Endothelial cell of umbilical vein (primary cell): Measurements from ENCODE around the gene FAM184B. TPM values are rescaled to one million over a fixed set of nuclear protein-coding genes. Genes with fewer than 3 reads are reported as not detected.

Experiments used
- BruUV-seq: library from RNA; stranded (reverse); fragments of 400-500 nt; replicated peaks from 2 replicates; lab custom pipeline; 2021; lab: Mats Ljungman, UMichigan
- CTCF ChIA-PET: fragments of 300-600, 350-600 bp; sonication (Branson Sonifier 250); formaldehyde crosslinking; loops from one replicate; lab custom pipeline; 2021; ENCODE audit warnings: antibody characterized with exemption, inconsistent platforms; lab: Charles Lee
- POLR2A ChIA-PET: fragments of 300-600, 350-600 bp; sonication (Branson Sonifier 250); formaldehyde crosslinking; loops from one replicate; lab custom pipeline; 2021; ENCODE audit warnings: antibody characterized with exemption, inconsistent platforms; lab: Charles Lee
- DNase-seq: peaks from one replicate; pipeline ENCODE4 v3.0.0-alpha.2; 2011; ENCODE audit warnings: low read depth, low spot score
- FAIRE-seq: peaks from 2 replicates; lab custom pipeline; 2011; peaks lifted over from hg19 to GRCh38; lab: Jason Lieb, UNC
- H2AFZ ChIP-seq: 2 replicates; pipeline ENCODE4 v1.6.0; 2012; ENCODE audit warnings: low read depth, low read length, control low read depth, inconsistent platforms
- H3K27ac ChIP-seq: 2 replicates; pipeline ENCODE4 v1.5.1; 2011; ENCODE audit warnings: low read depth, mild to moderate bottlenecking, control low read depth, low read length, moderate library complexity; ENCODE audit not compliant: insufficient read depth
- H3K27me3 ChIP-seq, 2 experiments: 2 replicates each; pipeline versions ENCODE4 v1.6.0 to v1.6.1; 2011; ENCODE audit warnings: low read length in 2 of 2, mixed read lengths in 1 of 2; ENCODE audit not compliant: control insufficient read depth in 2 of 2, insufficient read depth in 2 of 2
- H3K36me3 ChIP-seq, 2 experiments: 2 replicates in 1 of 2; 3 replicates in 1 of 2; pipeline ENCODE4 v1.5.1; 2011; ENCODE audit warnings: low read length in 2 of 2, mild to moderate bottlenecking in 1 of 2, moderate library complexity in 1 of 2; ENCODE audit not compliant: control insufficient read depth in 2 of 2, insufficient read depth in 2 of 2; ENCODE audit errors: extremely low read depth in 1 of 2
- H3K4me1 ChIP-seq: 3 replicates; pipeline ENCODE4 v1.5.1; 2011; ENCODE audit warnings: mild to moderate bottlenecking, low read length; ENCODE audit not compliant: control insufficient read depth, insufficient read depth; ENCODE audit errors: extremely low read depth
- H3K4me2 ChIP-seq: 2 replicates; pipeline ENCODE4 v1.6.1; 2011; ENCODE audit warnings: low read length, control low read depth, mixed read lengths; ENCODE audit not compliant: insufficient read depth
- H3K4me3 ChIP-seq, 3 experiments: fragments of 200-600 bp in 1 of 3; sonication (generic), shearing (Covaris generic) in 1 of 3; replicated peaks in 1 of 3; 2 replicates each; pipeline ENCODE4 v1.5.1; 2011 to 2016; ENCODE audit warnings: control low read depth in 3 of 3, low read length in 3 of 3, mild to moderate bottlenecking in 2 of 3, inconsistent platforms in 1 of 3, low read depth in 1 of 3, moderate library complexity in 1 of 3; ENCODE audit not compliant: insufficient read depth in 1 of 3
- H3K79me2 ChIP-seq: 2 replicates; pipeline ENCODE4 v1.6.0; 2012; ENCODE audit warnings: low read length, inconsistent platforms; ENCODE audit not compliant: control insufficient read depth, insufficient read depth
- H3K9ac ChIP-seq: replicated peaks from 2 replicates; pipeline ENCODE3; 2011; ENCODE audit warnings: low read length, control low read depth; ENCODE audit not compliant: insufficient read depth; ENCODE audit errors: extremely low read depth
- H3K9me1 ChIP-seq: replicated peaks from 3 replicates; pipeline ENCODE4 v1.6.0; 2011; ENCODE audit warnings: mild to moderate bottlenecking, low read length; ENCODE audit not compliant: control insufficient read depth, insufficient read depth; ENCODE audit errors: extremely low read depth
- H3K9me3 ChIP-seq: replicated peaks from 2 replicates; pipeline ENCODE4 v1.5.1; 2012; ENCODE audit warnings: low read length, inconsistent platforms; ENCODE audit not compliant: control insufficient read depth, insufficient read depth
- H4K20me1 ChIP-seq: replicated peaks from 2 replicates; pipeline ENCODE3; 2011; ENCODE audit warnings: mild to moderate bottlenecking, low read length; ENCODE audit not compliant: control insufficient read depth, insufficient read depth; ENCODE audit errors: extremely low read depth
- EZH2 ChIP-seq: IDR thresholded peaks from 2 replicates; pipeline ENCODE4 v1.6.1; 2012; ENCODE audit warnings: borderline replicate concordance, low read depth, mild to moderate bottlenecking, moderate library complexity, low read length, inconsistent platforms; ENCODE audit not compliant: severe bottlenecking
- FOS ChIP-seq: IDR thresholded peaks from 2 replicates; pipeline ENCODE4 v1.6.1; 2011; ENCODE audit warnings: mild to moderate bottlenecking, low read length, moderate library complexity, borderline replicate concordance; ENCODE audit not compliant: insufficient read depth
- GATA2 ChIP-seq: IDR thresholded peaks from 2 replicates; pipeline ENCODE4 v1.7.0; 2011; ENCODE audit warnings: low read depth, mild to moderate bottlenecking, moderate library complexity, mixed read lengths, low read length; ENCODE audit not compliant: insufficient read length, insufficient read depth
- JUN ChIP-seq: IDR thresholded peaks from 2 replicates; pipeline ENCODE4 v1.6.1; 2011; ENCODE audit warnings: borderline replicate concordance, low read depth; ENCODE audit not compliant: insufficient read length, insufficient read depth
- MYC ChIP-seq: IDR thresholded peaks from one replicate; pipeline ENCODE4 v1.6.1; 2011; ENCODE audit warnings: mild to moderate bottlenecking, low read depth, low read length
- POLR2A ChIP-seq: IDR thresholded peaks from 2 replicates; pipeline ENCODE4 v1.6.1; 2012; ENCODE audit warnings: low read depth, mild to moderate bottlenecking, control low read depth, low read length
- POLR2AphosphoS5 ChIP-seq: IDR thresholded peaks from 2 replicates; pipeline ENCODE4 v1.6.1; 2012; ENCODE audit warnings: low read depth, mild to moderate bottlenecking, control low read depth, low read length, moderate library complexity; ENCODE audit not compliant: insufficient read depth
- dilution Hi-C: fragments of 300-500 bp; cut with MboI; formaldehyde crosslinking; loops from one replicate; pipeline ENCODE4 v1.15.0; 2019; ENCODE audit warnings: low sequenced_read_pairs; ENCODE audit not compliant: extremely low pct_ligation_motif_present
- intact Hi-C: fragments of 100-400 bp; cut with micrococcal nuclease; formaldehyde crosslinking; loops from one replicate; pipeline ENCODE4 v1.10.0; 2022
- polyA plus RNA-seq, 4 experiments: library from polyadenylated mRNA; depleted of rRNA in 3 of 4; stranded (reverse) in 3 of 4; unstranded in 1 of 4; fragments of >200 nt; gene quantifications; 2 replicates each; pipeline versions ENCODE4 v1.2.1 to v1.2.3, GENCODE V29; 2011 to 2012; ENCODE audit warnings: missing spikeins in 1 of 4
- total RNA-seq: library from RNA; stranded (reverse); gene quantifications from 2 replicates; pipeline ENCODE4 v1.2.3, GENCODE V29; 2021
- TF ChIP-seq, protein P1 (sequence below): IDR thresholded peaks from 2 replicates; pipeline ENCODE4 v1.6.1; 2011; ENCODE audit not compliant: insufficient read depth, insufficient read length
- TF ChIP-seq, protein P2 (sequence below), 2 donors: IDR thresholded peaks; 1 replicate in 1 of 2; 2 replicates in 1 of 2; pipeline ENCODE4 v1.5.1; 2011; ENCODE audit warnings: low read length in 2 of 2, mild to moderate bottlenecking in 2 of 2, moderate library complexity in 2 of 2, control low read depth in 1 of 2, inconsistent platforms in 1 of 2, low read depth in 1 of 2; ENCODE audit not compliant: insufficient read depth in 1 of 2; ENCODE audit errors: extremely low read depth in 1 of 2

FAM184B gene
- total and polyA plus RNA-seq, 2 donors (not counting 3 experiments of a cell fraction or from before 2014, with no cell fraction given): not detected

DNA sequence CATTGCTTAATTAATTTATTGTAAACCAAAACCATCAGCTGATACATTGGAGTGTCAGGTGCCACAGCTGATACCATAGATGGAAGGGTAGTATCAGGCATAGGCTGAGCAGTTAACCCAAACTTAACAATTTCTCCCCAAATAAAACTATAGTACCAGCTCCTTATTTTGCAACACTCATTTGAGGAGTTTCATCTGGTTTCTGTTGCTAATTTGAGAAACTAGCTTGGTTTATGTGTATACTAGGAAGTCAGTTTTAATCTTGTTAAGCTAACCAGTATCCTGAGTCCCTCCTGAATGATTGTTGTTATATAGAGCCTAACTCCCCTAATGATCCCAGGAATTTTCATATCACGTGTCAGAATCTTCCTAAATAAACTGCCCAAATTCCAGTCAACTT, 16.4 kb upstream of the FAM184B start:
- no peak for FAIRE-seq

More for the DNA sequence above, 16.4 kb upstream of the FAM184B start:
- H2AFZ ChIP-seq: no peak overlapping the region
- H3K27ac ChIP-seq: no peak overlapping the region
- H3K4me1 ChIP-seq: no peaks in the 10 kb centered on the region
- no peaks in the 10 kb centered on the region for H4K20me1 ChIP-seq
- no peaks in the 10 kb centered on the region for H3K27me3 ChIP-seq
- ChIA-PET CTCF (interaction anchor here (0.8 to 1.2 kb wide), 2 partner anchors 10 to 11 kb away, joined by 3 to 4 read pairs; no protein-coding TSS in a partner anchor), POLR2A (no interaction called here)
- dilution Hi-C loops (no loop called here), intact Hi-C loops (no loop called here)
- no peak overlapping the region for H3K4me3 ChIP-seq
- H3K4me2 ChIP-seq: no peak overlapping the region
- no peak overlapping the region for H3K9ac ChIP-seq
- no peaks in the 10 kb centered on the region for H3K9me3 ChIP-seq
- H3K36me3 ChIP-seq: peaks cover 0 to 2% of the 10 kb centered on the region in 2 experiments
- no peaks in the 10 kb centered on the region for H3K9me1 ChIP-seq
- no peak for DNase-seq
- TF ChIP-seq POLR2AphosphoS5: no peak
- TF ChIP-seq EZH2: no peak
- TF ChIP-seq MYC: no peak
- TF ChIP-seq, protein P1, sequence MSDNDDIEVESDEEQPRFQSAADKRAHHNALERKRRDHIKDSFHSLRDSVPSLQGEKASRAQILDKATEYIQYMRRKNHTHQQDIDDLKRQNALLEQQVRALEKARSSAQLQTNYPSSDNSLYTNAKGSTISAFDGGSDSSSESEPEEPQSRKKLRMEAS: no peak
- TF ChIP-seq GATA2: no peak
- no peak for TF ChIP-seq JUN
- TF ChIP-seq FOS: no peak
- TF ChIP-seq POLR2A: no peak
- TF ChIP-seq, protein P2, sequence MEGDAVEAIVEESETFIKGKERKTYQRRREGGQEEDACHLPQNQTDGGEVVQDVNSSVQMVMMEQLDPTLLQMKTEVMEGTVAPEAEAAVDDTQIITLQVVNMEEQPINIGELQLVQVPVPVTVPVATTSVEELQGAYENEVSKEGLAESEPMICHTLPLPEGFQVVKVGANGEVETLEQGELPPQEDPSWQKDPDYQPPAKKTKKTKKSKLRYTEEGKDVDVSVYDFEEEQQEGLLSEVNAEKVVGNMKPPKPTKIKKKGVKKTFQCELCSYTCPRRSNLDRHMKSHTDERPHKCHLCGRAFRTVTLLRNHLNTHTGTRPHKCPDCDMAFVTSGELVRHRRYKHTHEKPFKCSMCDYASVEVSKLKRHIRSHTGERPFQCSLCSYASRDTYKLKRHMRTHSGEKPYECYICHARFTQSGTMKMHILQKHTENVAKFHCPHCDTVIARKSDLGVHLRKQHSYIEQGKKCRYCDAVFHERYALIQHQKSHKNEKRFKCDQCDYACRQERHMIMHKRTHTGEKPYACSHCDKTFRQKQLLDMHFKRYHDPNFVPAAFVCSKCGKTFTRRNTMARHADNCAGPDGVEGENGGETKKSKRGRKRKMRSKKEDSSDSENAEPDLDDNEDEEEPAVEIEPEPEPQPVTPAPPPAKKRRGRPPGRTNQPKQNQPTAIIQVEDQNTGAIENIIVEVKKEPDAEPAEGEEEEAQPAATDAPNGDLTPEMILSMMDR (IDR thresholded peaks at IDR 0.05; ENCODE audit: extremely low read depth in 1 of 2, insufficient read depth in 1 of 2, low read depth in 1 of 2, low read length in 2 of 2): no peak
- BruUV-seq: no TSS peak
- H3K79me2 ChIP-seq: no peaks in the 10 kb centered on the region
